Kidney epithelial cell (primary cell): ENCODE measurements around the gene SLC7A9. TPM values are rescaled to one million over a fixed set of nuclear protein-coding genes. Genes with fewer than 3 reads are reported as not detected.

Source experiments
- DNase-seq: peaks from one replicate; pipeline ENCODE4 v3.0.0-alpha.2; 2010; ENCODE audit warnings: low read depth
- H3K27me3 ChIP-seq: 2 replicates; pipeline ENCODE4 v1.6.0; 2011; ENCODE audit warnings: low read length; ENCODE audit not compliant: control insufficient read depth, insufficient read depth
- H3K36me3 ChIP-seq: 2 replicates; pipeline ENCODE4 v1.5.1; 2011; ENCODE audit warnings: low read length; ENCODE audit not compliant: control insufficient read depth, insufficient read depth
- H3K4me3 ChIP-seq: 2 replicates; pipeline ENCODE4 v1.5.1; 2011; ENCODE audit warnings: low read depth, mild to moderate bottlenecking, control low read depth, low read length
- CTCF ChIP-seq: IDR thresholded peaks from 2 replicates; pipeline ENCODE4 v1.5.1; 2011; ENCODE audit warnings: mild to moderate bottlenecking, moderate library complexity, low read length, control low read depth, inconsistent platforms; ENCODE audit not compliant: insufficient read depth, poor library complexity, severe bottlenecking
- total RNA-seq: library from RNA; depleted of rRNA; stranded (reverse); fragments of >200 nt; gene quantifications from 2 replicates; pipeline ENCODE4 v1.2.3, GENCODE V29; 2015

The SLC7A9 gene
- total RNA-seq, 1 donor from 2014 or later = not detected

- H3K36me3 ChIP-seq = peaks cover 1% of the 10 kb centered on the region
- no peak for DNase-seq
- no peaks in the 10 kb centered on the region for H3K27me3 ChIP-seq
- H3K4me3 ChIP-seq = no peak overlapping the region
- TF ChIP-seq CTCF = no peak
Observed at GRCh38 chr19:32901504-32902161, 32.1 kb upstream of the SLC7A9 start.

GRCh38 chr19:32896516-32897214, 27.1 kb upstream of the SLC7A9 start:
- TF ChIP-seq CTCF = no peak

GRCh38 chr19:32895384-32895783, 25.8 kb upstream of the SLC7A9 start:
- TF ChIP-seq CTCF = no peak
- no peak overlapping the region for H3K4me3 ChIP-seq
- no peaks in the 10 kb centered on the region for H3K36me3 ChIP-seq
- no peak for DNase-seq
- H3K27me3 ChIP-seq = no peaks in the 10 kb centered on the region

More at GRCh38 chr19:32896516-32897214, 27.1 kb upstream of the SLC7A9 start:
- peaks cover 1% of the 10 kb centered on the region for H3K36me3 ChIP-seq
- H3K4me3 ChIP-seq = no peak overlapping the region
- no peaks in the 10 kb centered on the region for H3K27me3 ChIP-seq
- DNase-seq = no peak

DNA sequence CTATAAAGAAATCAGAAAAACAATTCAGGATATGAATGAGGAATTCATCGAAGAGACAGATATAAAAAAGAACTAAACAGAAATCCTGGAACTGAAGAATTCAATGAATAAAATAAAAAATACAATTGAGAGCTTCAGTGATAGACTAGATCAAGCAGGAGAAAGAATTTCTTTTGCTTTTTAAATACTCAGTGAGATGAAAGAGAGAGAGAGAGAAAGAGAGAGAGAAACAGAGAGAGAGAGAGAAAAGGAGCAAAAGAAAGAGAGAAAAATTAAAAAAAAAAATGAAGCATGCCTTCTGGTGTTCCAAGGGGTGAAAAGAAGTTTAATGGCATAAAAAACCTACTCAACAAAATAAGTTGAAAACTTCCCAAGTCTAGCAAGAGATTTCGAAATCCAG, 22.0 kb upstream of the SLC7A9 start:
- no peaks in the 10 kb centered on the region for H3K36me3 ChIP-seq
- H3K4me3 ChIP-seq = no peak overlapping the region
- no peak for DNase-seq
- H3K27me3 ChIP-seq = no peaks in the 10 kb centered on the region
- TF ChIP-seq CTCF = no peak

- no peak overlapping the region for H3K4me3 ChIP-seq
- no peak for TF ChIP-seq CTCF
- no peak for DNase-seq
- no peaks in the 10 kb centered on the region for H3K36me3 ChIP-seq
- no peaks in the 10 kb centered on the region for H3K27me3 ChIP-seq
Observed at GRCh38 chr19:32890841-32891240, 21.3 kb upstream of the SLC7A9 start.
